Smooth muscle cell of the brain vasculature (primary cell): ENCODE data around the gene ATG14.
"Not testable (repeated sequence)": the region's sequence is repeated elsewhere in the genome, so short reads cannot be mapped to it uniquely, and the experiment has no call there.

Source experiments
- DNase-seq: peaks from one replicate; pipeline ENCODE4 v3.0.0-alpha.2; 2012; ENCODE audit warnings: low read depth, low spot score

Gene ATG14

DNA sequence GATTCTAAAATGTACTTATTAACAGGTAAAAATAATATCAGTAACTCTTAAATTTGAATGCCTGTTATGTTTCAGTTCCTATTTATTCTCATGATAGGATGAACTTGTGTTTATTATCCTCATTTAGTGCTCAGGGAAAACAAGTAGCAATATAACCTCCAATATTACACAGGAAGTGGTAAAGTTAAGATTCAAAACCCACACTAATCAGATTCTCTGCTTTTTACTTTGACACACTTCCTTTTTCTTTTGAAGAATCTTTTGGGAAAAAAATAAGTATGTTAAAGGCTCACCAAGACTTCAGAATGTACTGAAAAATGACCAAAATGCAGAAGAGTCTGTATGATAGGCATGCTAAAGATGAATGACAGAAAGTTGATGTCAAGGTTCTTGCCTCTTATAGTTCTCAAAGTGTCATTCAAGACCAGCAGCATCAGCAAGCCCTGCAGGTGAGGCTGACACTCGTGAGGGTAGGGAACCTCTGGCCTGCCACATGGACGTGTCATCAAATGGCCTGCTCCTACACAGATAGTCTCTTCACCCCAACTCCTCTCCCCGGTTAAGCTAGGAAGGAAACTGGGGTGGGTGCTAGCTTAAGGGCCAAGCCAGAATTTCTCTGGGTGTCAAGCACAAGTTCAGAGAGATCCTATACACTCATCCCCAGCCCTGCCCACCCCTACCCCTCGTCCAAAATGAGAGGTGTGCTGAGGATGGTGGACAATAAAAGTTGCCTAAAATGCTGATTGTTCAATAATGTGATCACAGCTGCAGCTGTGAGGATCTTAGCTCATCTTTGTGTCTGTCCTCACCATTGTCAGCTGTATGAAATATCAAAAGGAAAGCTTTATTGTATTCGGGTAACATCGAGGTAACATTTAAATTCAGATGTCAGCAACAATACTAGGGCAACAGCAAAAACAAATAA lies 22.5 kb upstream of the ATG14 start:
- DNase-seq, result no peak

DNA sequence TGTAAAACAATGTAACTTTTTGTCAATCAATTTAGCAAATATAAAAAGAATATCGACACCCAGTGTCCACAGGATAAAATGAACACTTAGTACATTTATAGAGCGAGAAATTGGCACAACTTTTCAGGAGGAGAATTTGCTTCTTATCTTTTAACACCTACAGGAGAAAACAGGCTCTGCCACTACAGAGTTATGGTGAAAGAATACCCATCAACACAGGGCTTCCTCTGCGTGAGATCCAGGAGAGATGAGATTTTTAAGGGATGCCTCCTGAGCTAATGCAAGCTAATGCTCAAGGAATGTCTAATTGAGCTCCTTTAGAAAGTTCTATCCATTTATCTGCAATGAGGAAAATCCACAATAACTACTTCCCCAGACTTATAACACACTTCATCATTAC lies 21.0 kb upstream of the ATG14 start:
- DNase-seq, result no peak

DNA sequence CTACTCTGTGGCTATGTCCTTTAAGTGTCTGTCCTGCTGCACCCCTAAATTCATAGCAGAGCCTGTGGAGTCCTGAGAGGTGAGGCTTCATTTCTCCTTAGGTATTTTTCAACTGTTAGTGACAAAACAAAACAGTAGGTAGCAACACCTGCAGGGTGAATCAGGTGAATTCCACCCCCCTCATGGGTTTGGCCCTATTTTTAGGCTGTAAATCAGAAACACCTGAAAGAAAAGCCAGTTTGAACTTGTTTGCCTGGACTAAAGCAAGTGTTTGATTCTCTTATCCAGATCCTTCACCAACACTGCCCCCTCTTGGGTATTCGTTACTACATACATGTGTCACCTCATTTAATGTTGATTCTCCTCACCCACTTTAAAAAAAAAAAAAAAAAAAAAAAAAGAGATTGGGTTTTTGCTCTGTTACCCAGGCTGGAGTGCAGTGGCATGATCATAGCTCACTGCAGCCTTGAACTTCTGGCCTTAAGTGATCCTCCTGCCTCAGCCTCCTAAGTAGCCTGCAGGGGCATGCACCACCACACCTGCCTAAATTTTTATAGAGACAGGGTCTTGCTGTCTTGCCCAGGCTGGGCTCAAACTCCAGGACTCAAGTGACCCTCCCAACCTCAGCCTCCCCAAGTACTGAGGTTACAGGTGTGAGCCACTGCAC lies 18.5 kb upstream of the ATG14 start:
- no peak for DNase-seq

DNA sequence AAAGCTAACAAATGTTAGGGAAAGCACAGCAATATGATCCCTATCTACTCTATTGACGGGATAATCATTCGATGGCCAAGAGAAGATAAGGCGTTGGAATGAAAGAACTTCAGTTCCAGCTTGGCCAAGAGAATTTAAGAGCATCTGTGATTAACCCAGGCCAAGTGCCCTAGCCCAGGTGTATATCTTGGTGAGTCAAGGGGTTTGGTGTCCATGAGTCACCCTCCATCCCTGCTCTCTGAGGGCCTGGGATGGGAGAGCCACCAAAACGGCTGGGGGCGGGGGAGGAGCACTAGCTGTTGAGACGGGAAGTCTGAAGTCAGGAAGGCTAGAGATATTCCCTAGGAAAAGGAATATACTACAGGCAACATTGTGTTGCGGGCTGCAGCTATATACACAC lies 15.8 kb upstream of the ATG14 start:
- DNase-seq, result no peak

DNA sequence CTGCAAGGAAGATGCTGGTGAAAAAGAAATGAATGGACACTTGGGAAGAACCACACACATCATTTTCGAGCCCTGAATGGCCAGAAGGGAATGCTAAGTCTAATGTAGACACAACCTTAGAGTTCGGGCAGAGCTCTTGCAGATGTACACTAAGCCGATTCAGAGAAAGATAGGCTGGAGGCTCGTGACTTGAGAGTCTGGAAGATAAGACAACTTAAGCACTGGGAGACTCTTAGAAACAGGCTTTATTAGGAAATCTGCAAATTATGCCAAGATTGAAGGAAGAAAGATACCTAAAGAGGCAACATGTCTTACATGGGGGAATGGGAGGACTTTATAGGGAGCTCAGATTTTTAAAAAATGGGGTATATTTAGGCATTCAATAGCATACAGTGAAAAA lies 15.3 kb upstream of the ATG14 start:
- no peak for DNase-seq

DNA sequence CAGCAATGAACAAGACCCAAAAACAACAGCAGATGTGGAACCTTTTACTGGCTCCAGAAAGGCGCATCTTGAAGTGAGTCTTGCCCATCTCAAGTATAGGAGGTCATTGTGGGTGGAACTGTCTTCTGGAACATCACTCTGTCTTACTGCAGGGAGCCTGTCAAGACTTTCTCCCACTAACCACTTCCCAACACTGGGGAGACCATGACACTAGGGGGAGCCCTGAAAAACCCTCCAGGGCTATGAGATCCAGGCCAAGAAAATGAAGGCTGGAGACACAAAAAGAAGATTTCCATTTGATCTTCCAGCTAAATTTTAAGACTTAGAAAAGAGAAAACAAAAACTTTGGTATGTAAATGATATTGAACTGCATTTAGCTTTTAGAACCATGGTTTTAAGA lies 13.5 kb upstream of the ATG14 start:
- DNase-seq, result no peak

DNA sequence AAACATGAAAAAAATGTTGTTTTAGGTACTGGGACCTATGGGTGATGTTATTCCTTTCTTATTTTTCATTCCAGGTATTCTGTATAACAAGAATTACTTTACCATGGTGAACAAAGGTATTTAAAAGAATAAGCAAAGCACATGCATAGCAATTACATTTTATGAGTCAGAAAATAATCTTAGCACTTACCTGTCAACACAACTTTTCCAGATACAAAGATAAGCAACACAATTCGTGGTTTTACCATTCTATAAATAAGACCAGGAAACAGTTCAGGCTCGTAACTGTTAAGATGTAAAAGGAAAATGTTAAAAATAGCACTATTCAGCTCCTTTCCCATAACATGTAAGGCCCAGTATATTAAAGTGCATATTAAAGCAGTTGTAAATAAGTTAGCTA lies 12.3 kb upstream of the ATG14 start:
- no peak for DNase-seq

DNA sequence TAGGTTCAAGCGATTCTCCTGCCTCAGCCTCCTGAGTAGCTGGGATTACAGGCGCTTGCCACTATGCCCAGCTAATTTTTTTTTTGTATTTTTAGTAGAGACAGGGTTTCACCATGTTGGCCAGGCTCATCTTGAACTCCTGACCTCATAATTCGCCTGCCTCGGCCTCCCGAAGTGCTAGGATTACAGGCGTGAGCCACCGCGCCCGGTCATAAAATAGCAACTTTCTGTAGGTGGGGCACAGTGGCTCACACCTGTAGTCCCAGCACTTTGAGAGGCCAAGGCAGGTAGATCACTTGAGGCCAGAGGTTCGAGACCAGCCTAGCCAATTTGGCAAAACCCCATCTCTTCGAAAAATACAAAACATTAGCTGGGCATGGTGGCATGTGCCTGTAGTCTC lies 10.7 kb upstream of the ATG14 start:
- not testable (repeated sequence) for DNase-seq

DNA sequence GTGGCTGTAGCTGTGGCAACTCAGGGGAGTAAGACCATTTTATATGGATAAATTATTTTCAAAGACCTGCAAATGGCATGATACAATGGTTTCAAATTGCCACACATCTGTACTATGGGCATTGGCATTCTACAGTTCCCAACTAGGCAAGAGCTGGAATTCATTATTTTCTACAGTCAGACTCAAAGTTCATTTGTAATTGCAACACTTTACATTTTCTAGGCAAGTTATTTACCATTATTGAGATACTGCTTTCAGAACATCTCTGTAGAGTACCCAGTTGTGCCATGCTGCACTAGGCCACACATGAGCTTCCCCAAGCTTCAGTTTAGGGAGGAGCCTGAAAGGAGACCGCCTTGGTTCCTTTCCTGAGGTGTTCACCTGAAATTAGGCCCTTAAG lies 8.0 kb upstream of the ATG14 start:
- DNase-seq, result no peak

DNA sequence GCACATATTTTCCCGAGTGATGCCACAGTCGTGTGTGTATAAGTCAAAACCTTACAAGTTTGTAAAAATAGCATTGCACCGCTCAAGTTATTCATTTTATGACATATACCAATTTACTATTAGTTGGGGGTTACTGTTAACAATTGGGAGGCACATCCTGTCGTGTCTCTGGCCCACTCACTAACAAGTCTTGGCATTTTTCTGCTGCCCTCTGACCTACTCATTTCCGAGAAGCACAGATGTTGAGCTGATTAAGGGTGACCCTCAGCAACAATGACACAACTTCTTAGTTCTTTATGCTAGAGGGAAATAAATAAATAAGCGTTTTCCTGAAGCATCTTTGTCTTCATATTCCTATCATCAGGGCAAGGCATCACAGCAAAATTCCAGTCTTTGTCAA lies 6.8 kb upstream of the ATG14 start:
- no peak for DNase-seq

DNA sequence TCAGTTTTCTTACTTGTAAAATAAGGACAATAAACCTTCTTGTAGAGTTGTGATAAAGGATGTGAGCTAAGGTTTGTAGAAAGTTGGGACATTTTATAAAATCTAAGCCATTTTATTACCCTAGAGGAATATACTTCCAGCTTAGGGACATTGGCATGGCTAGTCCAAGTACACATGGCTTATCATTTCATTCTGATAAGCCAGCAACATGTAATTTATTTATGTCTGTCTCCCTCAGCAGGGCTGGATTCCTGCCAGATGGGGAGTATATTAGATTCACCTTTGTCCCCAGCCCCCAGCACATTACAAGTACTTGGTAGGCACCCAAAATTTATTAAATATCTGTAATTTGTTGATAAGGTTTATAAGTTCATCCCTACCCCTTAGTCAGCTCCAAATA lies 6.3 kb upstream of the ATG14 start:
- DNase-seq, result no peak

DNA sequence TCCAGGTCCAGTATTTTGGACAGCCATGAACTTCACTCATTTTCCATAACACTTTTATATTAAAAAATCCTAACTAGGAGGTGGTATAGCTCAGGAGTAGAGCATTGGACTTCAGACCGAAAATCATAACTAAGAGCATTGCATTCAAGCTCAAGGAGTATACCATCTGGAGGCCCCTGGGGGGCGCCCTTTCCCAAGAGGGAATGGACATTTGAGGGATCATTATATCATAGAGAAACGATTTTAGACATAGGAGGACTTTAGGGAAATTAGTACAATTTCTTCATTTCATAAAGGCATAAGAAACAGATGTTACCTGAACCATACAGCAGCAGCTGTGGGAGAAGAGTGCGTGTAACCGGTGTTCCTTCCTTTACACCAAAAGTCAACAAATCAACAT lies 5.2 kb upstream of the ATG14 start:
- no peak for DNase-seq

DNA sequence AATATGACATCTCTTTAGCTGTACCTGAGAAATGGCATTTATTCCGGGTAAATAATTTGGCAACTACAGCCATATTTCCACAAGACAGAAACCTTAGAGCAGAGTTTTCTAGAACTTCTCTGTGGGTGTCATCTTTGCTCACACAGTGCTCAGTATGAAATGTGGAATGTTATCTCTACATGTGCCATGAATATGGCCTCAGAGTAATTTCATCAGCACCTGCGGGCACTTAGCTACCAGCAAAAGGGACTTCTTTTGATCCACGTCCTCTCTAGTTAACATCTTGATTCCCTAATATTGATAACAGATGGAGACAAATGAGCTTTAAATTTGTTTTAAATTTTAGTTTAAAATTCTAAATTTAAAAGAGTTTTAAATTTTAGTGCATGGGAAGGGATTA lies 2.9 kb upstream of the ATG14 start:
- no peak for DNase-seq

DNA sequence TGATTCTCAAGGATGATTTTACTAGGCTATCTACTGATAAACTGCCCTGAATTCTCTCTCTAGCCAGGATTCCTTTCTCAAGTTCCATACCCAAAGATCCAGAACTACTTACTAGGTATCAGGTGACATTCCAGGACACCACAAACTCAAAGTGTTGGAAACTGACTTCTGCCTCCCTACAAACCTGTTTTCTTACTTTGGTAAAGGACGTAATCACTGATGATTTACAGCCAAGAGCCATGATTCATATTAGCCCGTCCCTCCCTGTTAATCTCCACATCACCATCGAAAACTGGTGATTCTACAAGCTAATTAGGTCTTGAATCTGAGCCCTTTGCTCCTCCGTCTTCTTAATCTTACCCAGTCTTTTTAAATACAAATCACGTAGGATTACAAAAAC lies 1.0 kb upstream of the ATG14 start:
- no peak for DNase-seq

DNA sequence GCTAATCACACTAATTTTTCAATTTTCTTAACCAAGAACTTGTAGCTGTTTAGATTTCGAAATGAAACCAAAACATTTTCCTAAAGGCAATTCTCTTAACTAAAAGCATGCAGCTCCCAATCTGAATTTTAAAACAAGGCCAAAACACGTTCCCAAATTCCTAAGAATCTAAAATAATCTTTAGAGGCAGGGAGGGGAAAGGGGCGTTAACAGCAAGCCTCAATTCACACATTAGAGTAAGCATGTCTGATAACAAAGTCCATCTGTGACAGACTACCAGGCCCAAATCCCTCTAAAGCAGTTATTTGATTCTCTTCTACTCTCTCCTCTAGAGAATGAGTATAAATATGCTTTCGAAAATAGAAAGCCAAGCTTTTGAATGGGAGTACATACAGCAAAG lies 754 bp downstream of the ATG14 start:
- no peak for DNase-seq

DNA sequence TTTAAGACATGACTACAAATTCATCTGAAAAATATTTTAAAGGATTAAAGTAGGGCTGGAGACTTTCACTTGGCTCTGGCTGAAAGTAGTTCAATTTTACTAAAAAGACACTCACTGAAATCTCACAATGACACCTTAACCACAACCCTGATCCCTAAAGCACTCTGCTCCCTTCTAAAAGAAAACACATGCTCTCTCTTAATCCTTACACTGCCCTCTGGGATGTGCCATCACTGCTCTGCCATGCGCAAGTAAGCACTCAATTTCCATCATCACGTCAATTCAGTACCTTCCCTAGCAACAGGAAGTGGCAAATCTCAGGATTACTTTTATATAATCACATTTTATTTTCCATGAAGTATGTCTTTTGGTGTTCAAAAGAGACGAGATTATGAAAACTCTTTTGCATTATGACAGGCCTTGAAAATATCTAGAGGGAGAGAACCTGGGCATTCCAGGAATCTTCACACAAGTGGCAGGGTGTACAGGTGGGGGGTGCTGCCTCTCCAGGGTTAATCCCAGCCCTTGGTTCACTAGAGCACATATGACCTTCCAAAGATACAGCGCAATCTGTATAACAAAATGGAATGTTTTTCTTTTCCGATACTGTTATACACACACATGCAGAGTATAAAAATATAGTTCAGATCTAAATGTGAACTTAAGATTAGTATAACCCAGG lies 7.3 kb downstream of the ATG14 start:
- no peak for DNase-seq

DNA sequence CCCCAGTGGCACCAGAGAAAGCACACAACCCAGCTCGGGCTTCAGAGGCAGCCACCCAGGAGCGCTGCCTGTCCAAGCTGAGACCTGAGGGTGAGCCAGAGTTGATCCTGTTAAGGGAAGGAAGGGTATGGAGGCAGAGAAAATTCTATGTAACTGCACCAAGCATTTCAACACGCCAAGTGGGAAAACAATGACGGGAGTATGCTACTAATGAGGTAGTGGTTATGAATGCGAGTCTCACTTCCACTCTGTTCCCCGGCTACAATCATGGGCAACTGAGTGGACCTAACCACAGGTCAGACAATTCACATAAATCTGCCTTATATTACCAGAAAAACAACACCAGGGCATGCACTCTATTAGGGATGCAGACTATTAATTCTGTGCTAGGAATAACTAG lies 9.9 kb downstream of the ATG14 start:
- no peak for DNase-seq

DNA sequence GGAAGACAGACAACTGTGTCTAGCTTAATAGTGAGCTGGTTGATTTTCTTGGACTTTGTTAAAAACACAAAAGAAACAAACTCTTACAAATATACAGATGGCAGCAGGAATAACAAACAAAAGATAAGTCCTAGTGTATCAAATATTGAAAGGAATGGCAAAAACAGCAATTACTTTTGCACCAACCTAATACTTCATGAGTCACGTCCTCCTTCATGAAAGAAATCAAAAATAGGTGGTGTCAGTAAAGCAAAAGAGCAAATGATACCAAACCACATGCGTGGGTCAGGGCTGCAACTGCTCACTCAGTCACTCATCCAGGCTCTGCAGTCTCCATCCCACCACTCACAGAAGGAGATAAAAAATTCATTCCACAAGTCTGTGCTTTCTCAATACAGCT lies 11.8 kb downstream of the ATG14 start:
- no peak for DNase-seq

DNA sequence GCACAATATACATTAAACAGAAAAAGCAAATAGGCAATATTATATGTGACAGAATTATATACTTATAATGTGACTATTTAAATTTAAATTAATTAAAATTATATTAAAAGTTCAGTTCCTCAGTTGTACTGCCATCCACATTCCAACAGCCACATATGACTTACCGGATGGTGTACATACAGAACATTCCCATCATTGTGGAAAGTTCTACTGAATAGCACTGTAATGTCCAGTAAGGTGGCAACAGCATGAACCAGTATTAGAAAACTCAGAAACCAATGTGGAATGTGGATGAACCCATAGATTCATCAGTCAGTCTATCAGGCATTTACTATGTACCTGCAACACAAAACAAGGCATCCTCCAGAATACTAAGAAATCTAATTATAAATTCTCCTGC lies 12.4 kb downstream of the ATG14 start:
- DNase-seq, result no peak

DNA sequence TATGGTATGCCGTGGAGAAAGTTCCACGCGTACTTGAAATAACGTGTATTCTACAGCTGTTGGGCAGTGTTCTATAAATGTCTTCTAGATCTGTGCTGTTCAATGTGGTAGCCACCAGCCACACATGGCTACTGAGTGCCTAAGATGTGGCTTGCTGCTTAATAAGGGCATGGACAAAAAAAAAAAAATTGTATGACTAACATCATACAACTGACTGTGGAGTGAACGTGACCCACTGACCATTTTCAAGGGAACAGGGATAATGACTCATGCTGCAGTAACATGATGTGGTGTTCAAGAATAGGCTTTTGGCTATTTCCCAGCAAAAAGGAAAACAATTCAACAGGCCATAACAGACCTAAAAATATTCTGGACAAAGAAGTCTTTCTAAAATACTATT lies 13.0 kb downstream of the ATG14 start:
- peak; percentile 86 for DNase-seq

DNA sequence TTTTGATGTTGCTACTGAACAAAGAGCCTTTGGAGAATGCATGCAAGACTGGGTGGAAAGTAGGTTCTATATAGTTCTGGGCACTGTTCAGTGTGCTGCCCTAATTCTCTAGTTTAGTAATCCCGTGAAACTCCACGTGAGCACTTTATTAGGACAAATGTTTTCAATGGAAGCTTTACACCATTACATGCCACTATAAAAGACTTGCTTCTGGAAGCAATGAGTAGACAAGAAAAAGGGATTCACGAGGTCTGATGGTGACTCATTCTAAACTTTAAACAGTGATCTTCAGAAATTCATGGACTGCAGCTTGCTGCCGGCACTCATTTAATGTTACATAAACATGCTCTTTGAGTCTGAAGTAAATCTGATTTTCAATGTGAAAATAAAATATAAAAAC lies 22.3 kb downstream of the ATG14 start:
- no peak for DNase-seq

DNA sequence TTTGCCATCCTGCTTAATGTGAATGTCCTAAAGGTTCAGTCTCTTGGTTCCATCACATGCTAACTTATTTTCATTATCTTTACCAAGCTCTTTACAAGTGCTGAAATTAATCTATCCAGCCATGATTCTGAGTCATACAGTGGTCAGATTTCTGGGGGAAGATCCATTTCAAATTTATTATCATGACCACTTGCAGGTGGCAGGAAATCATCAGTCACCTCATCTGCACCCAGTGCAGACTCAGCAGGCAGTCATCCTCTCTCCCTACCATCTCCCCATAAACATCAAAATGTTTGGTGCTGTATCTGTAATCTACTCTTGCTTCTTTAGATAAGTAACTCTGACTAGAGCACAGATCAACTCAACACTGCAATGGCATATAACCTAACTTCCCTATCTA lies 23.5 kb downstream of the ATG14 start:
- DNase-seq, result no peak

DNA sequence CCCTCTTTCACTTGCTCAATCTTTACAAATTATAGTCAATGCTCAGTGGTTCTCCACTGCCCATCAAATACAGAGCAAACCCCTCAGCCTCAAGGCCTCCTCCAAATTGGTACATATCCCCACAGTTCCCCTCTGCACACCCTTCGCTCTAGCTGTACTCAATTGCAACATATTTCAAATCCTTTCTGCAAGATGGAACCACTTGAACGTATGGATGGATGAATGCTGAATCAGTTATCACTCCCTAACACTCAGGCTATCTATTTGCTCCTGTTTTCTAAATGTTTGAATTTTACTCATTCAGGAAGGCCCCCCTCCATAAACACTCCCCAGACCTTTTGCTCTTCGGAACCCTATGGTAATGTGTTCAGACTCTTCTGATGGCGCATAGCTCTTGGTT lies 24.5 kb downstream of the ATG14 start:
- DNase-seq, result no peak
